Vagina (tissue), 2 donors: Measurements from ENCODE around the gene SPACA7. TPM values are rescaled to one million over a fixed set of nuclear protein-coding genes. Genes with fewer than 3 reads are reported as not detected.

ENCODE experiments used
- DNase-seq, 2 donors: peaks; one replicate each; pipeline ENCODE4 v3.0.0-alpha.2; 2017; ENCODE audit errors: extremely low spot score in 2 of 2
- H3K27ac ChIP-seq: fragments of 200-600 bp; sonication (generic); one replicate; pipeline ENCODE4 v1.5.1; 2019
- H3K27me3 ChIP-seq: fragments of 200-600 bp; sonication (generic); one replicate; pipeline ENCODE4 v1.5.1; 2019
- H3K36me3 ChIP-seq, 2 donors: fragments of 200-600 bp; sonication (generic); one replicate each; pipeline ENCODE4 v1.5.1; 2017 to 2019
- H3K4me1 ChIP-seq: fragments of 200-600 bp; sonication (generic); one replicate; pipeline ENCODE4 v1.5.1; 2019
- H3K4me3 ChIP-seq, 2 donors: fragments of 200-600 bp; sonication (generic); 1 replicate in 1 of 2; 2 replicates in 1 of 2; pipeline ENCODE4 v1.5.1; 2016 to 2019
- H3K9me3 ChIP-seq: fragments of 200-600 bp; sonication (generic); one replicate; pipeline ENCODE4 v1.5.1; 2019
- CTCF ChIP-seq, 3 experiments: fragments of 450-650 bp in 2 of 3; fragments of 200-600 bp in 1 of 3; sonication (generic) in 1 of 3; IDR thresholded peaks; one replicate each; pipeline ENCODE4 v1.5.1; 2017 to 2019; ENCODE audit warnings: antibody characterized with exemption in 3 of 3, mild to moderate bottlenecking in 2 of 3, moderate library complexity in 2 of 3
- POLR2A ChIP-seq, 2 donors: fragments of 450-650 bp; IDR thresholded peaks; one replicate each; pipeline ENCODE4 v1.6.1; 2017; ENCODE audit warnings: antibody characterized with exemption in 2 of 2, mild to moderate bottlenecking in 2 of 2, moderate library complexity in 2 of 2
- POLR2AphosphoS5 ChIP-seq, 2 donors: sonication (generic); formaldehyde crosslinking; IDR thresholded peaks; one replicate each; pipeline ENCODE4 v1.9.0; 2017; ENCODE audit warnings: antibody characterized with exemption in 2 of 2, mild to moderate bottlenecking in 2 of 2, low read depth in 1 of 2; ENCODE audit not compliant: insufficient read depth in 1 of 2
- intact Hi-C: fragments of 100-400 bp; cut with DNase I; formaldehyde crosslinking; loops from one replicate; pipeline ENCODE4 v1.15.1; 2023
- total RNA-seq: library from RNA; depleted of rRNA; stranded (reverse); fragments of >200 nt; gene quantifications from one replicate; pipeline ENCODE4 v1.2.3, GENCODE V29; 2016

Gene SPACA7
- total RNA-seq, 1 donor from 2014 or later: not detected

- H3K27ac ChIP-seq: no peak overlapping the region
- no peaks in the 10 kb centered on the region for H3K27me3 ChIP-seq
- H3K4me1 ChIP-seq: no peaks in the 10 kb centered on the region
- intact Hi-C loops: no loop called here
- H3K4me3 ChIP-seq: no peak overlapping the region
- no peak for DNase-seq
- TF ChIP-seq POLR2A (IDR thresholded peaks at IDR 0.05) (no peak), CTCF (IDR thresholded peaks at IDR 0.05) (no peak), POLR2AphosphoS5 (IDR thresholded peaks at IDR 0.05; ENCODE audit: insufficient read depth in 1 of 2, low read depth in 1 of 2) (no peak)
- no peaks in the 10 kb centered on the region for H3K36me3 ChIP-seq
- no peaks in the 10 kb centered on the region for H3K9me3 ChIP-seq
Observed at GRCh38 chr13:112350300-112350699, 25.9 kb upstream of the SPACA7 start.

GRCh38 chr13:112351825-112352224 is 24.3 kb upstream of the SPACA7 start:
- no peak for TF ChIP-seq POLR2AphosphoS5 (IDR thresholded peaks at IDR 0.05; ENCODE audit: insufficient read depth in 1 of 2, low read depth in 1 of 2)
- TF ChIP-seq POLR2A (IDR thresholded peaks at IDR 0.05): no peak
- no peak for TF ChIP-seq CTCF (IDR thresholded peaks at IDR 0.05)
- Histone ChIP-seq H3K9me3 (no peaks in the 10 kb centered on the region), H3K27me3 (no peaks in the 10 kb centered on the region), H3K4me1 (no peaks in the 10 kb centered on the region), H3K27ac (no peak overlapping the region), H3K36me3 (no peaks in the 10 kb centered on the region), H3K4me3 (no peak overlapping the region)
- intact Hi-C loops: no loop called here
- DNase-seq: no peak

- no peak for TF ChIP-seq POLR2AphosphoS5 (IDR thresholded peaks at IDR 0.05; ENCODE audit: insufficient read depth in 1 of 2, low read depth in 1 of 2)
- TF ChIP-seq CTCF (IDR thresholded peaks at IDR 0.05): no peak
- Histone ChIP-seq H3K27ac (no peak overlapping the region), H3K4me3 (no peak overlapping the region), H3K27me3 (no peaks in the 10 kb centered on the region), H3K4me1 (no peaks in the 10 kb centered on the region), H3K36me3 (no peaks in the 10 kb centered on the region), H3K9me3 (no peaks in the 10 kb centered on the region)
- intact Hi-C loops: no loop called here
- no peak for DNase-seq
Observed at GRCh38 chr13:112353856-112354255, 22.3 kb upstream of the SPACA7 start.

- intact Hi-C loops: no loop called here
- Histone ChIP-seq H3K27me3 (no peaks in the 10 kb centered on the region), H3K4me3 (no peak overlapping the region), H3K9me3 (no peaks in the 10 kb centered on the region), H3K4me1 (no peaks in the 10 kb centered on the region), H3K36me3 (no peaks in the 10 kb centered on the region), H3K27ac (no peak overlapping the region)
- no peak for TF ChIP-seq POLR2A (IDR thresholded peaks at IDR 0.05)
- no peak for TF ChIP-seq POLR2AphosphoS5 (IDR thresholded peaks at IDR 0.05; ENCODE audit: insufficient read depth in 1 of 2, low read depth in 1 of 2)
- no peak for TF ChIP-seq CTCF (IDR thresholded peaks at IDR 0.05)
- DNase-seq: no peak
Observed at GRCh38 chr13:112354330-112355273, 21.6 kb upstream of the SPACA7 start.

- no peaks in the 10 kb centered on the region for H3K36me3 ChIP-seq
- no peaks in the 10 kb centered on the region for H3K9me3 ChIP-seq
- H3K27me3 ChIP-seq: no peaks in the 10 kb centered on the region
- H3K4me1 ChIP-seq: no peaks in the 10 kb centered on the region
- TF ChIP-seq POLR2AphosphoS5 (IDR thresholded peaks at IDR 0.05; ENCODE audit: insufficient read depth in 1 of 2, low read depth in 1 of 2) (no peak), CTCF (IDR thresholded peaks at IDR 0.05) (no peak), POLR2A (IDR thresholded peaks at IDR 0.05) (no peak)
- H3K27ac ChIP-seq: no peak overlapping the region
- intact Hi-C loops: no loop called here
- no peak overlapping the region for H3K4me3 ChIP-seq
- DNase-seq: no peak
Observed at GRCh38 chr13:112355274-112355838, 20.8 kb upstream of the SPACA7 start.
